T-helper 17 cell (primary cell): ENCODE measurements around the gene CCR7. TPM values are rescaled to one million over a fixed set of nuclear protein-coding genes. Genes with fewer than 3 reads are reported as not detected.

ENCODE experiments used
- ATAC-seq: fragments of 150-1000 bp; cut with Tn5 transposase; 2 replicates; pipeline ENCODE4 v1.10.0; 2021; ENCODE audit warnings: mild to moderate bottlenecking, moderate library complexity
- DNase-seq, 3 donors: peaks; one replicate each; pipeline versions ENCODE4 v3.0.0 to v3.0.0-alpha.2; 2020 to 2021
- H3K9me3 ChIP-seq: one replicate; pipeline ENCODE4 v1.7.0; 2013; ENCODE audit warnings: low read length, mild to moderate bottlenecking; ENCODE audit not compliant: control insufficient read depth, poor library complexity, severe bottlenecking
- H3K27ac Mint-ChIP-seq: one replicate; pipeline ENCODE4 v1.8.0; 2022; ENCODE audit warnings: mild to moderate bottlenecking, moderate library complexity, mixed read lengths
- H3K27me3 Mint-ChIP-seq: one replicate; pipeline ENCODE4 v1.8.0; 2022; ENCODE audit warnings: mixed read lengths
- H3K36me3 Mint-ChIP-seq: one replicate; pipeline ENCODE4 v1.8.0; 2022; ENCODE audit warnings: low read depth, mixed read lengths
- H3K4me1 Mint-ChIP-seq: one replicate; pipeline ENCODE4 v1.8.0; 2022; ENCODE audit warnings: mild to moderate bottlenecking, mixed read lengths
- H3K4me3 Mint-ChIP-seq: one replicate; pipeline ENCODE4 v1.8.0; 2022; ENCODE audit warnings: mild to moderate bottlenecking, moderate library complexity, mixed read lengths
- total RNA-seq, 4 donors: library from RNA in 2 of 4; stranded (reverse) in 2 of 4; gene quantifications; one replicate each; pipeline ENCODE4 v1.2.3 and lab custom pipeline; 2022 to 2026

CCR7 gene
- total RNA-seq, 2 donors from 2014 or later: 165 to 182 TPM

DNA sequence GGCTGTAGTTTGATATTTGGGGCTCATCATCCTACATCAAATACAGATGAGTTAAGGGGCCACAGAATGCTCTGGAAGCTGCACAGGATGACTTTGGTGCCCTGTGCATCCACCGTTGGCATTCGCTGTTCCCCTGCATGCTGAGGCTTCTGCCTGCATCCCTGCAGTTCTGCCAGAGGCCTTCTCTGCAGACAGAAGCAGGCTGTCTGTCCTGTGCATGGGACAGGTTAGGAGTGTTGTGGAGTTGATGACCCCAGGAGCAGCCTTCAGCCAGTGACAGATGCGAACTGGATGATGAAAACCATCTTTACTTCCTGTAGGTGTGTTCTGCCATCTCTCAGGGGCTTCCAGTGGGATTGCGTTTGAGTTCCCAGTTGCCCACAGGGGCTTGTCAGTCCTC, 50.3 kb downstream of the CCR7 start:
- ATAC-seq (no peak), DNase-seq (no peak)
- no peaks in the 10 kb centered on the region for H3K27me3 Mint-ChIP-seq
- H3K9me3 ChIP-seq: no peaks in the 10 kb centered on the region
- peak overlapping the region; percentile 92 for H3K27ac Mint-ChIP-seq
- H3K36me3 Mint-ChIP-seq: no peaks in the 10 kb centered on the region
- H3K4me1 Mint-ChIP-seq: peaks cover 48% of the 10 kb centered on the region
- peak overlapping the region; percentile 90 for H3K4me3 Mint-ChIP-seq

DNA sequence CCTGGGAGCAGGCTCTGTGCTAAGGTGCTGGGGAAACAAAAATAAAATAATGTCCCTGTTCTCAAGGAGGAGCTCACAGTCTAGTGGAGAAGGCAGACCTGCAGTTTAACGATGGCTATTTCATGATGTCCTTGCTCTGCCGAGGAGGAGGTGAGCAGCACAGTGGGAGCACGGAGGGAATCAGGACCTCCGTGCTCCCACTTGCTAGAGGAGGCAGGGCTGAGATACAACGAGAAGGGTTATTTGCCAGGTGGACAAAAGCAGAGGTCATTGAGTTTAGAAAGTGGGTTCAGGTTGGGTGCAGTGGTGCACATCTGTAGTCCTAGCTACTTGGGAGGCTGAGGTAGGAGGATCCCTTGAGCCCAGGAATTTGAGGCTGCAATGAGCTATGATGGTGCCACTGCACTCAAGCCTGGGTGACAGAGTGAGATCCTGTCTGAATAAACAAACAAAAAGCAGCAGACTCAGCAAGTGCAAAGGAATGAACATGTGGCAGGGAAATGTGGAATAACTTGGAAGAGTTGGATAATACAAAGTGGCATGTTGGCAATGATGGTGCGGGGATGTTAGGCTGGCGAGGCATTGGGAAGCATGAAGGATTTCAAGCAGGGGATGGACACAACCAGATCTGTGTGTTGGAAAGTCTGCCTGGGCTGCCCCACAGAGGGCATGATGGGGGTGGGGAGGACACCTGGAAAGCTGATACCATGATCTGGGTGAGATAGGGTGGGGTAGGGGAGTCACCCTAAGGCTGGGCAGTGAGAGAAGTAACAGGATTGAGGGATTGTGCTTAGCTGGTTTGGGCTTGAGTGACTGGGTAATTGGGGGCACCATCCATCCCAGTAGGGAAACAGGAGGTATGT, 51.0 kb downstream of the CCR7 start:
- ATAC-seq (no peak), DNase-seq (no peak)
- Mint-ChIP-seq H3K27ac (peak overlapping the region; percentile 92), H3K4me1 (peaks cover 48% of the 10 kb centered on the region), H3K4me3 (no peak overlapping the region), H3K27me3 (no peaks in the 10 kb centered on the region), H3K36me3 (no peaks in the 10 kb centered on the region)
- no peaks in the 10 kb centered on the region for H3K9me3 ChIP-seq

DNA sequence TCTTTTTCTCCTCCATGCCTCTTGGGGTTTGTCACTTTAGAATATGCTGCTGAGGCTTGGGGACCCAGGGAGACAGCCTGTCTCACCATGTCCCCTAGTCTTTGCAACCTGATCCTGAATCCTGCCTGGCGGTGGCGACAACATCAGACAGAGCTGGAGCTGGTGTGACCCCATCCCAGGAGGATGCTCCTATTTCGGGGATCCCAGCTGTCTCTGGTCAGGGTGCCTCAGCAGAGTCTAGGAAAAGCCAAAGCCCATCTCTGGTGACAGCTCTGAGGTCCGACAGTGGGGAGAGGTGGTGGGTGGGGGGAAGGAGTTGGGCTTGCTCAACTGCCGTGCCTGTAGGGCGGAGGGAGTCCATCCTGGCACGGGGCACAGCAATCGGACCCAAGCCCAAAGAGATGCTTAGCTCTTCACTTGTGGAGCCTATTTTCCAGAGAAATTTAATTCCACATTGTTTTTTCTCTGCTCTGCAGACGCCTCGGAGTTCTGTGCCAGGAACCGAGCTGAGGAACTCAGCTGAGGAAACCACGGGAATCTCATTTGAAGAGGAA, 53.5 kb downstream of the CCR7 start:
- H3K4me3 Mint-ChIP-seq: no peak overlapping the region
- no peaks in the 10 kb centered on the region for H3K27me3 Mint-ChIP-seq
- DNase-seq (no peak), ATAC-seq (no peak)
- H3K4me1 Mint-ChIP-seq: peaks cover 31% of the 10 kb centered on the region
- peak overlapping the region; percentile 11 for H3K27ac Mint-ChIP-seq
- H3K9me3 ChIP-seq: no peaks in the 10 kb centered on the region
- H3K36me3 Mint-ChIP-seq: no peaks in the 10 kb centered on the region

DNA sequence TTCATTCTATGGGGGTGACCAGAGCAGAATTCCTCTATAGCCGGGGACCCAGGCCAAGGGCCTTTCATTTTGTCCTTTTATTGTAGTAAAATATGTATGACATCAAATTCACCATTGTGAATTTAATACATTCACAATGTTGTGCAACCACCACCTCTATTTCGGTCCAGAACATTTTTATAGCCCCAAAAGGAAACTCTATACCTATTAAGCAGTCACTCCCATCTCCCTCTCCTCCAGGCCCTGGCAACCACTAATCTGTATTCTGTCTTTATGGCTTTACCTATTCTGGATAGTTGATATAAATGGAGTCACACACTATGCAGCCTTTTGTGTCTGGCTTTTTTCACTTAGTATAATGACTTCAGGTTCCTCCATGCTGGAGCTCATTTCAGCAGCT, 54.1 kb downstream of the CCR7 start:
- Mint-ChIP-seq H3K4me1 (peaks cover 29% of the 10 kb centered on the region), H3K4me3 (no peak overlapping the region), H3K27ac (no peak overlapping the region), H3K36me3 (no peaks in the 10 kb centered on the region), H3K27me3 (no peaks in the 10 kb centered on the region)
- ATAC-seq (no peak), DNase-seq (no peak)
- H3K9me3 ChIP-seq: no peaks in the 10 kb centered on the region

DNA sequence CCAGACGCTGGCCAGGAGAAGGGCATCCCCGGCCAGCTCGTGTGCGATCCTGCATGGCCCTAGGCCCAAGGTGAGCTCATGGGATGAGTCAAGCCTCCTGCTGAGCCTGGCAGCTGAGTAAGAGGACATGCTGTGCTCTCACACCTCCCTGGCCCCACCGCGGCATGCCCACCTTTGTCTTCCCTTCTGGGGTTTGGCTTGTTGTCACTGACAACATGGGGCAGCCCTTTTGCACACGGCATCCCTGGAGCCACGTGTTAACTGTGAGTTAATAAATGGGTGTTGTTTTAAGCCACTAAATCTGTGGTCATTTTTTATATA, 55.0 kb downstream of the CCR7 start:
- Mint-ChIP-seq H3K36me3 (no peaks in the 10 kb centered on the region), H3K27ac (no peak overlapping the region), H3K27me3 (no peaks in the 10 kb centered on the region), H3K4me3 (no peak overlapping the region), H3K4me1 (peaks cover 24% of the 10 kb centered on the region)
- no peaks in the 10 kb centered on the region for H3K9me3 ChIP-seq
- DNase-seq (no peak), ATAC-seq (no peak)

DNA sequence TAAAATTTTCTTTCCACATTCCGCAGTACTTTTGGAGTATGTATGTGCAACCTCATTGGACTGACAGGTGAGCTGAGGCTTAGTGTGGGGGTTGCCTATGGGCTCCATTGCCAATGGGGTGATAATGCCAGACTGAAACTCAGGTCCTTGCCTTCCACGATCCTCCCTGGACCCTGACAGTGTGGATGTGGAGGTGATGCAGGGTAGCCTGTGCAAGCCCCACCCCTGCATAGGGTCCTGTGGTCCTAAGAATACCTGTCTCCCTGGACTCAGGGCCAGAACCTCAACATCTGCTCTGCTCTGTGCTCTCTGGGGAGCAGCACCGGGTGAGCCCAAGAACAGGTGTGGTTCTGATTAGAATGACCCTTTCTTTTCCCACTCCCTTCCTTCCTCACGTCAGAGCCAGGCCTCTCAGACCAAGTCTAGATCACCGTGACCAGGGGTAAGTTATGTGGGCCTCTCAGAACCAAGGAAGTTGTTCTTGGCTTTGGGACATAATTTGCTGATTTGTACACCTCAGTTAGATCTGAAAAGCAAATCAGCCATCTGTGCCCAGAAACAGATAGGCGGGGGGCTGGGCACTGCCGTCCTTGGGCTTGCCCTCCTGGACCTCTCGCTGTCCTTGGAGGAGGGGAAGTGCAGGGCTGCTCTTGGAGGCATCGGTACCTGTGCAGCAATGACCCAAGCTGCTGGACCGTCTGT, 55.5 kb downstream of the CCR7 start:
- H3K4me1 Mint-ChIP-seq: peaks cover 20% of the 10 kb centered on the region
- no peaks in the 10 kb centered on the region for H3K9me3 ChIP-seq
- H3K36me3 Mint-ChIP-seq: no peaks in the 10 kb centered on the region
- H3K27me3 Mint-ChIP-seq: no peaks in the 10 kb centered on the region
- DNase-seq (no peak), ATAC-seq (no peak)
- no peak overlapping the region for H3K27ac Mint-ChIP-seq
- H3K4me3 Mint-ChIP-seq: no peak overlapping the region

DNA sequence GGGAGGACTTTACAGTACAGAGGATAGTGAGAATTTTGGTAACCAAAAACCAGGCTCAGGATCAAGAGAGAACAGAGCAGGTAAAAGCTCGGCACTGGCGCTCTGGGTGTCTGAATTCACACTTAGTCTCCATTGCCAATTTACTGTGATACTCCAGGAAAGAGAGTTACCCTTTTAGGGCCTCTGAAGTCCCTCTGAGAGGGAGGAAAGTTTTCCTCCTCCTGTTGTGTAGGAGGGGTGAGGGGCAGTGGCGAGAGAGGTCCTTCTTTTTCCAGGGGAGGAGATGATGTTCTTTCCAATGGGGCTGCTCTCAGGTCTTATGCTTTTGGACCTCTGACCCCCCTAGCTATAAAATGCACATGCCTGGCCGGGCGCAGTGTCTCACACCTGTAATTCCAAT, 58.5 kb downstream of the CCR7 start:
- no peaks in the 10 kb centered on the region for H3K9me3 ChIP-seq
- no peak for ATAC-seq
- DNase-seq: no peak
- Mint-ChIP-seq H3K27ac (no peak overlapping the region), H3K36me3 (no peaks in the 10 kb centered on the region), H3K27me3 (no peaks in the 10 kb centered on the region), H3K4me1 (peaks cover 11% of the 10 kb centered on the region), H3K4me3 (no peak overlapping the region)

Other genes with a start within 250 kb of the CCR7 start
- not detected for gene GJD3, start 200.7 kb downstream of the CCR7 start, total RNA-seq
- gene TOP2A, start 147.6 kb downstream of the CCR7 start, total RNA-seq: 1 to 10 TPM; 4.1 to 6.4 TPM
- 1 to 10 TPM; 5.7 to 7.0 TPM for gene IGFBP4, start 122.0 kb downstream of the CCR7 start, total RNA-seq
- gene TNS4, start 63.8 kb downstream of the CCR7 start, total RNA-seq: 1 to 10 TPM in 1 of 2 donors, under 1 TPM in 1; 0.77 to 1.7 TPM
- 10 to 100 TPM; 60.0 to 77.5 TPM for gene SMARCE1, start 82.3 kb upstream of the CCR7 start, total RNA-seq
- gene KRT222, start 99.7 kb upstream of the CCR7 start, total RNA-seq: not detected
- not detected for gene KRT24, start 138.3 kb upstream of the CCR7 start, total RNA-seq
- gene KRT25, start 189.9 kb upstream of the CCR7 start, total RNA-seq: not detected
- gene KRT26, start 206.7 kb upstream of the CCR7 start, total RNA-seq: not detected
- not detected for gene KRT27, start 217.1 kb upstream of the CCR7 start, total RNA-seq
- gene KRT28, start 234.5 kb upstream of the CCR7 start, total RNA-seq: not detected